DMS79 treated with DMSO at 0.1 percent for 48 hours (cell line): Measurements from ENCODE around the gene SP140L.
"Not testable (repeated sequence)": the region's sequence is repeated elsewhere in the genome, so short reads cannot be mapped to it uniquely, and the experiment has no call there.

Source experiments
- DNase-seq: peaks from one replicate; lab custom pipeline; 2025; lab: John Stamatoyannopoulos, UW

The SP140L gene

GRCh38 chr2:230419181-230419580 is 92.2 kb downstream of the SP140L start:
- DNase-seq = no peak

- DNase-seq = no peak
Observed at GRCh38 chr2:230422149-230422548, 95.2 kb downstream of the SP140L start.

- peak; percentile 7 for DNase-seq
Observed at GRCh38 chr2:230423851-230424458, 97.0 kb downstream of the SP140L start.

- no peak for DNase-seq
Observed at GRCh38 chr2:230425377-230425776, 98.4 kb downstream of the SP140L start.

GRCh38 chr2:230429513-230429912 is 102.5 kb downstream of the SP140L start:
- no peak for DNase-seq

- DNase-seq = no peak
Observed at GRCh38 chr2:230430957-230431910, 104.2 kb downstream of the SP140L start.

- no peak for DNase-seq
Observed at GRCh38 chr2:230434677-230435324, 107.8 kb downstream of the SP140L start.

- DNase-seq = no peak
Observed at GRCh38 chr2:230435431-230435830, 108.4 kb downstream of the SP140L start.

GRCh38 chr2:230439121-230439520 is 112.1 kb downstream of the SP140L start:
- DNase-seq = not testable (repeated sequence)

GRCh38 chr2:230439590-230439989 is 112.6 kb downstream of the SP140L start:
- no peak for DNase-seq

- no peak for DNase-seq
Observed at GRCh38 chr2:230441227-230441897, 114.4 kb downstream of the SP140L start.

GRCh38 chr2:230443541-230443940 is 116.5 kb downstream of the SP140L start:
- DNase-seq = no peak

GRCh38 chr2:230444832-230445231 is 117.8 kb downstream of the SP140L start:
- no peak for DNase-seq

- DNase-seq = no peak
Observed at GRCh38 chr2:230447036-230447435, 120.0 kb downstream of the SP140L start.

- no peak for DNase-seq
Observed at GRCh38 chr2:230447455-230448451, 120.8 kb downstream of the SP140L start.

- no peak for DNase-seq
Observed at GRCh38 chr2:230449901-230450467, 123.0 kb downstream of the SP140L start.

GRCh38 chr2:230453006-230453405 is 126.0 kb downstream of the SP140L start:
- no peak for DNase-seq
